ENCODE data around the gene WBP2NL. TPM values are rescaled to one million over a fixed set of nuclear protein-coding genes. Genes with fewer than 3 reads are reported as not detected.
A peak's percentile ranks its signal among the peaks of the same experiment; 100 is the strongest.

Gene WBP2NL
- total RNA-seq, 4 donors from 2014 or later: 0.22 to 2.8 (median 0.59) TPM

GRCh38 chr22:41974691-41975290, 23.8 kb upstream of the WBP2NL start:
- WGBS, 2 donors (ENCODE audit: low coverage in 1 of 2): 49 to 52% methylated on average over 5 to 7 of the region's 10 CpGs
- peaks cover 85% of the 10 kb centered on the region for H3K27me3 ChIP-seq

GRCh38 chr22:41975299-41976069, 23.1 kb upstream of the WBP2NL start:
- H3K4me1 ChIP-seq: peaks cover 0 to 16% (median 9%) of the 10 kb centered on the region in 3 donors
- ATAC-seq: no peak
- no peak overlapping the region for H3K4me3 ChIP-seq
- TF ChIP-seq POLR2A (IDR thresholded peaks at IDR 0.05) (no peak), POLR2AphosphoS5 (IDR thresholded peaks at IDR 0.05) (no peak), EP300 (IDR thresholded peaks at IDR 0.05) (no peak), CTCF (IDR thresholded peaks at IDR 0.05) (no peak)
- no peaks in the 10 kb centered on the region for H3K36me3 ChIP-seq
- WGBS, 2 donors (ENCODE audit: low coverage in 1 of 2): 53 to 72% methylated on average over 12 of the region's 12 CpGs
- no peaks in the 10 kb centered on the region for H3K9me3 ChIP-seq
- no peak overlapping the region for H3K27ac ChIP-seq
- peaks cover 79% of the 10 kb centered on the region for H3K27me3 ChIP-seq

More at GRCh38 chr22:41974691-41975290, 23.8 kb upstream of the WBP2NL start:
- ATAC-seq: no peak
- no peak overlapping the region for H3K4me3 ChIP-seq
- peaks cover 0 to 16% (median 9%) of the 10 kb centered on the region in 3 donors for H3K4me1 ChIP-seq
- TF ChIP-seq CTCF (IDR thresholded peaks at IDR 0.05): no peak
- TF ChIP-seq POLR2AphosphoS5 (IDR thresholded peaks at IDR 0.05): no peak
- no peak for TF ChIP-seq POLR2A (IDR thresholded peaks at IDR 0.05)
- TF ChIP-seq EP300 (IDR thresholded peaks at IDR 0.05): no peak
- no peaks in the 10 kb centered on the region for H3K9me3 ChIP-seq
- H3K27ac ChIP-seq: no peak overlapping the region
- no peaks in the 10 kb centered on the region for H3K36me3 ChIP-seq

GRCh38 chr22:41976070-41976901, 22.3 kb upstream of the WBP2NL start:
- H3K27ac ChIP-seq: no peak overlapping the region
- H3K4me3 ChIP-seq: peak overlapping the region in 1 of 2 donors; percentile 54
- no peaks in the 10 kb centered on the region for H3K36me3 ChIP-seq
- peaks cover 71% of the 10 kb centered on the region for H3K27me3 ChIP-seq
- TF ChIP-seq CTCF (IDR thresholded peaks at IDR 0.05): no peak
- TF ChIP-seq EP300 (IDR thresholded peaks at IDR 0.05): no peak
- no peak for TF ChIP-seq POLR2AphosphoS5 (IDR thresholded peaks at IDR 0.05)
- no peak for TF ChIP-seq POLR2A (IDR thresholded peaks at IDR 0.05)
- no peaks in the 10 kb centered on the region for H3K9me3 ChIP-seq
- peaks cover 0 to 16% (median 9%) of the 10 kb centered on the region in 3 donors for H3K4me1 ChIP-seq
- ATAC-seq: peak; percentile 60
- 36 to 50% methylated on average over 2 to 3 of the region's 72 CpGs for WGBS, 2 donors (ENCODE audit: low coverage in 1 of 2)

GRCh38 chr22:41976961-41977566, 21.5 kb upstream of the WBP2NL start:
- peaks cover 64% of the 10 kb centered on the region for H3K27me3 ChIP-seq
- no peak for ATAC-seq
- 3% methylated on average over 7 of the region's 46 CpGs; no CpG with 5 or more reads in 1 of the 2 donors for WGBS, 2 donors (ENCODE audit: low coverage in 1 of 2)
- no peak overlapping the region for H3K27ac ChIP-seq
- H3K4me3 ChIP-seq: peak overlapping the region in 1 of 2 donors; percentile 54
- H3K4me1 ChIP-seq: peaks cover 0 to 16% (median 9%) of the 10 kb centered on the region in 3 donors
- H3K9me3 ChIP-seq: no peaks in the 10 kb centered on the region
- no peak for TF ChIP-seq EP300 (IDR thresholded peaks at IDR 0.05)
- no peak for TF ChIP-seq POLR2AphosphoS5 (IDR thresholded peaks at IDR 0.05)
- TF ChIP-seq POLR2A (IDR thresholded peaks at IDR 0.05): no peak
- no peak for TF ChIP-seq CTCF (IDR thresholded peaks at IDR 0.05)
- no peaks in the 10 kb centered on the region for H3K36me3 ChIP-seq

Measured in gastroesophageal sphincter (tissue), 4 donors.